ENCODE results near the gene ORC1. TPM values are rescaled to one million over a fixed set of nuclear protein-coding genes. Genes with fewer than 3 reads are reported as not detected.

ORC1 gene
- polyA plus RNA-seq, 1 donor (not counting 4 experiments of a cell fraction or from before 2014, with no cell fraction given) = 5.8 TPM

- Histone ChIP-seq H3K9ac (ENCODE audit: control insufficient read depth, extremely low read depth, insufficient read depth, low read length) (no peak overlapping the region), H3K79me2 (ENCODE audit: control insufficient read depth, insufficient read depth, low read length) (no peaks in the 10 kb centered on the region), H4K20me1 (ENCODE audit: control insufficient read depth, extremely low read depth, insufficient read depth, low read length) (no peaks in the 10 kb centered on the region), H3K9me1 (ENCODE audit: control insufficient read depth, extremely low read depth, insufficient read depth, low read length) (no peaks in the 10 kb centered on the region), H2AFZ (ENCODE audit: control insufficient read depth, low read length) (no peak overlapping the region), H3K4me3 (ENCODE audit: control insufficient read depth in 2 of 3, extremely low read depth in 1 of 3, insufficient read depth in 2 of 3, low read depth in 1 of 3, low read length in 3 of 3) (no peak overlapping the region), H3K4me1 (ENCODE audit: control insufficient read depth, extremely low read depth, insufficient read depth, low read length) (no peaks in the 10 kb centered on the region), H3K36me3 (ENCODE audit: control insufficient read depth in 2 of 2, extremely low read depth in 1 of 2, insufficient read depth in 2 of 2, low read length in 2 of 2) (peaks cover 0 to 8% of the 10 kb centered on the region in 2 experiments), H3K9me3 (ENCODE audit: control insufficient read depth, low read depth, low read length) (no peaks in the 10 kb centered on the region), H3K27me3 (ENCODE audit: control insufficient read depth, extremely low read depth, insufficient read depth, low read length) (no peaks in the 10 kb centered on the region), H3K4me2 (ENCODE audit: control insufficient read depth, extremely low read depth, insufficient read depth, low read depth, low read length) (no peak overlapping the region), H3K27ac (ENCODE audit: control insufficient read depth, insufficient read depth, low read length) (no peak overlapping the region)
- dilution Hi-C loops (cut with MboI; ENCODE audit: extremely low pct_ligation_motif_present, low sequenced_read_pairs) = no loop called here
- FAIRE-seq (no peak), DNase-seq (ENCODE audit: low read depth, low spot score) (no peak)
- TF ChIP-seq CTCF (optimal IDR thresholded peaks at IDR 0.05 in 1 of 3, IDR thresholded peaks at IDR 0.05 in 1 of 3, conservative IDR thresholded peaks at IDR 0.05 in 1 of 3; ENCODE audit: extremely low read depth in 1 of 3, insufficient read depth in 2 of 3, low read length in 3 of 3) (no peak), EZH2 (IDR thresholded peaks at IDR 0.05; ENCODE audit: low read length) (no peak)
Measured at GRCh38 chr1:52393174-52393573, 11.0 kb downstream of the ORC1 start.

DNA sequence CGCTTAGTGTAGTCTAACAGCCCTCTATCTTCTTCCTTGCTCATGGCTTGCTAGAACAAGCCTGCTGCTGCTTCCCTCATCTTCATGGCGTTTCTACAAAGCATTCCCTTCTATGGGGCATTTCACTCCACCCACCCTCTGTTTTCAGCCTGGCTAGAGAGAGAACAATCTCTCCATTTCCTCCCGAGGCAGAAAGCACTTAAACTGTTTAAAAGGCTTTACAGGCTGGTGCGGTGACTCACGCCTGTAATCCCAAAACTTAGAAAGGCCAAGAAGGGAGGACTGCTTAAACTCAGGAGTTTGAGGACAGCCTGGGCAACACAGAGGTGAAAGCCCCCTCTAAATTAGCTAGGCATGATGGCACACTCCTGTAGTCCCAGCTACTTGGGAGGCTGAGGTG is 17.8 kb downstream of the ORC1 start:
- dilution Hi-C loops (cut with MboI; ENCODE audit: extremely low pct_ligation_motif_present, low sequenced_read_pairs) = no loop called here
- no peak overlapping the region for H3K27ac ChIP-seq (ENCODE audit: control insufficient read depth, insufficient read depth, low read length)

More for the DNA sequence above, 17.8 kb downstream of the ORC1 start:
- FAIRE-seq (no peak), DNase-seq (ENCODE audit: low read depth, low spot score) (no peak)
- no peaks in the 10 kb centered on the region for H3K79me2 ChIP-seq (ENCODE audit: control insufficient read depth, insufficient read depth, low read length)
- no peaks in the 10 kb centered on the region for H4K20me1 ChIP-seq (ENCODE audit: control insufficient read depth, extremely low read depth, insufficient read depth, low read length)
- H3K4me1 ChIP-seq (ENCODE audit: control insufficient read depth, extremely low read depth, insufficient read depth, low read length) = no peaks in the 10 kb centered on the region
- H3K36me3 ChIP-seq (ENCODE audit: control insufficient read depth in 2 of 2, extremely low read depth in 1 of 2, insufficient read depth in 2 of 2, low read length in 2 of 2) = peaks cover 0 to 27% of the 10 kb centered on the region in 2 experiments
- no peak overlapping the region for H3K9ac ChIP-seq (ENCODE audit: control insufficient read depth, extremely low read depth, insufficient read depth, low read length)
- no peak overlapping the region for H2AFZ ChIP-seq (ENCODE audit: control insufficient read depth, low read length)
- H3K9me1 ChIP-seq (ENCODE audit: control insufficient read depth, extremely low read depth, insufficient read depth, low read length) = no peaks in the 10 kb centered on the region
- H3K4me2 ChIP-seq (ENCODE audit: control insufficient read depth, extremely low read depth, insufficient read depth, low read depth, low read length) = no peak overlapping the region
- no peak for TF ChIP-seq CTCF (optimal IDR thresholded peaks at IDR 0.05 in 1 of 3, IDR thresholded peaks at IDR 0.05 in 1 of 3, conservative IDR thresholded peaks at IDR 0.05 in 1 of 3; ENCODE audit: extremely low read depth in 1 of 3, insufficient read depth in 2 of 3, low read length in 3 of 3)
- TF ChIP-seq EZH2 (IDR thresholded peaks at IDR 0.05; ENCODE audit: low read length) = no peak
- no peaks in the 10 kb centered on the region for H3K9me3 ChIP-seq (ENCODE audit: control insufficient read depth, low read depth, low read length)
- H3K27me3 ChIP-seq (ENCODE audit: control insufficient read depth, extremely low read depth, insufficient read depth, low read length) = no peaks in the 10 kb centered on the region
- no peak overlapping the region for H3K4me3 ChIP-seq (ENCODE audit: control insufficient read depth in 2 of 3, extremely low read depth in 1 of 3, insufficient read depth in 2 of 3, low read depth in 1 of 3, low read length in 3 of 3)

All from keratinocyte (primary cell).